Posterior vena cava (tissue), 2 donors: ENCODE results near the gene RTF1. TPM values are rescaled to one million over a fixed set of nuclear protein-coding genes. Genes with fewer than 3 reads are reported as not detected.
"Not testable (repeated sequence)": the region's sequence is repeated elsewhere in the genome, so short reads cannot be mapped to it uniquely, and the experiment has no call there.

Experiments used
- DNase-seq: peaks from one replicate; pipeline ENCODE4 v3.0.0-alpha.2; 2020; ENCODE audit warnings: low spot score
- intact Hi-C, 2 donors: fragments of 100-400 bp; cut with DNase I; formaldehyde crosslinking; loops; one replicate each; pipeline versions ENCODE4 v1.14.1 to v1.14.2; 2022 to 2023
- total RNA-seq, 2 donors: library from RNA; stranded (reverse); fragmentation: NEBNext Ultra II Directional; extraction: Animal tissue kit (Norgen Biotek cat#: 25700); gene quantifications; one replicate each; pipeline ENCODE4 v1.2.1, GENCODE V29; 2021
- donor health status: DM: yes; HTN: yes; CAD: no.
- donor health status: DM: yes; HTN: yes; CAD: no.

RTF1 gene
- total RNA-seq, 2 donors from 2014 or later, result 22.9 to 25.6 TPM

DNA sequence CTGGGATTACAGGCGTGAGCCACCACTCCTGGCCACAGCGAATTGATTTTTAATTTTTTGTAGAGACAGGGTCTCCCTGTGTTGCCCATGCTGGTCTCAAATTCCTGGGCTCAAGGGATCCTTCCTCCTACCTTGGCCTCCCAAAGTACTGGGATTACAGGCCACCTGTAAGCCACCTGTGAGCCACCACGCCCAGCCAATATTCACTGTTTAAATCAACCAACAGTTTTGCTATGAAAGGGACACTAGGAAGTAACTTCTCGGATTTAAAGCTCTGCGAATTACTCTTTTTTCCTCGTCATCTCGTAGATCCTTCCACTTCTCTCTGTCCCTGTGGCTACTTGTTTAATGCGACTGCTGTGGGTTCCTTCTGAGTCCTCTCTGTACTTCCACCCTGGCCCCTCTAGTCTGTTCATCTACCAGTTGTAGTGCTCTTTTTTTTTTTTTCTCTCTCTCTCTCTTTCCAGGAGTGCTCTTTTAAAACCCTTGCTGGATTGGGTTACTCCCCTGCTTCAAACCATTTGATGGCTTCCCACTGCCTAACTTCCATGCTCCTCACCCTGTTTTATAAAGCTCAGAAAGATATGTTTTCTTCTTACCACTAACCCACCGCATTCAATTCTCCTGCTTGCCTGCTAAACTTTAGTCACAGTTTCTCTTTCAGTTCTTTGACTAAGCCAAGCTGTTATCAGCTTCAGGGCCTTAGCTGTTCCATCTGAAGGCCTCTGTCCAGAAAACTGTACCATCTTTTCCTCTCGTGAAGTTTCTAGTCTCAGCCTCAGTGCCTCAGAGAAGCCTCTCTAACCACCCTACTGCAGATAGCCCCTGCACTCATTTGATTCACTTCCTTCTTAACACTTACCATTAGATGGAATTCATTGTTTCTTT is 12.4 kb downstream of the RTF1 start:
- no peak for DNase-seq
- intact Hi-C loops, result no loop called here

- no peak for DNase-seq
- intact Hi-C loops, result no loop called here
Observed at GRCh38 chr15:41435037-41435786, 18.3 kb downstream of the RTF1 start.

- no peak for DNase-seq
- intact Hi-C loops, result no loop called here
Observed at GRCh38 chr15:41437448-41437847, 20.6 kb downstream of the RTF1 start.

DNA sequence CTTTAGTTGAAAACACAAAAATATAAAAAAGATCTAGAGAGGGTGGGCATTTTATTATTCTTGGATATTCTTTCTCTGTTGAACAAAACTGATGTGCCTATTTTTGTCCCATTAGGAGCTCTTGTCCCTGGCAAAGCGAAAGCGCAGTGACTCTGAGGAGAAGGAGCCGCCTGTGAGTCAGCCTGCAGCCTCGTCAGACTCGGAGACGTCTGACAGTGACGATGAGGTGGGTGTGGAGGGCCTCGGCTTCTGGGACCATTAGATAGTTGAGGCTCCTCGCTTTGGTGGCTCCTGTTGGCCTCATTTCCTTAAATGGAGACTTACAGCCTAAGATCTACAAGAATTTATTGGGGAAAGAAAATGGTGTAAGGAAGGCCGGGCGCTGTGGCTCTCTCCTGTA is 21.3 kb downstream of the RTF1 start:
- intact Hi-C loops, result loop anchor here in 1 of 2 donors (2.0 kb wide), 1 partner anchor 73 kb away; no protein-coding TSS in a partner anchor
- DNase-seq, result no peak

GRCh38 chr15:41438745-41439144 is 21.9 kb downstream of the RTF1 start:
- DNase-seq, result not testable (repeated sequence)
- intact Hi-C loops, result loop anchor here in 1 of 2 donors (2.0 kb wide), 1 partner anchor 72 kb away; no protein-coding TSS in a partner anchor

DNA sequence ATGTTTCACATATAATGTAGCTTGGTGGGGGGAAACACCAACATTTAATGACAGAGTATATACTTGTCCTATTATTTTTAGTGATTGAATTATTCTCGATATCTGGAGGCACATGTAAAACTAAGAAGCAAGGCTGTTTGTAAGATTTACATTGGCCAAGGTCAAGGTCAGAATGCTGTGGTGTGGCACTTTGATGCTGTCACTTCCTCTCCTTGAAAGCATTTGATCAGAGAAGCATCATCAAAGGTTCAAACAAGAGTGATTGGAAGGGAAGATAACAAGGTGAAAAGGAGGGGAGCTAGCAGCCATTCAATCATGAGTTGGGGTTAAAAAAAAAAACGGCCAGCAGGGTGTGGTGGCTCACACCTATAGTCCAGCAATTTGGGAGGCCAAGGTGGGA is 26.4 kb downstream of the RTF1 start:
- intact Hi-C loops, result no loop called here
- no peak for DNase-seq

DNA sequence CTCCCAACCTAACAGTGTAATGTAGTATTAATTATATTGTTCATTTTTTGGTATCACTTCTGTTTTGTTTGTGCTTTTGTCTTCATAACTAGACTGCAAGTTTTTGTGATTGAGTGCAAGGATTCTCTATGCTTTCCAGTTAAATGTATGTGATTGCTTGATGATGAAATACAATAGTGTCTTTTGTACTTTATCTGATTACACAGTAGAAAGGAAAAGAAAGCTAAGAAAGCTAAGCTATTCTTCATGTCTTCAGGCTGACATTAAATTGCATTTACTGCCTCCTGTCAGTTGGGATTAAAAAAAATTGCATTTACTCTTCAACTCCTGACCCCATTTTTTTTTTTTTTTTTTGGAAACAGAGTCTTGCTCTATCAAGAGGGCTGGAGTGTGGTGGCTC is 28.5 kb downstream of the RTF1 start:
- no peak for DNase-seq

DNA sequence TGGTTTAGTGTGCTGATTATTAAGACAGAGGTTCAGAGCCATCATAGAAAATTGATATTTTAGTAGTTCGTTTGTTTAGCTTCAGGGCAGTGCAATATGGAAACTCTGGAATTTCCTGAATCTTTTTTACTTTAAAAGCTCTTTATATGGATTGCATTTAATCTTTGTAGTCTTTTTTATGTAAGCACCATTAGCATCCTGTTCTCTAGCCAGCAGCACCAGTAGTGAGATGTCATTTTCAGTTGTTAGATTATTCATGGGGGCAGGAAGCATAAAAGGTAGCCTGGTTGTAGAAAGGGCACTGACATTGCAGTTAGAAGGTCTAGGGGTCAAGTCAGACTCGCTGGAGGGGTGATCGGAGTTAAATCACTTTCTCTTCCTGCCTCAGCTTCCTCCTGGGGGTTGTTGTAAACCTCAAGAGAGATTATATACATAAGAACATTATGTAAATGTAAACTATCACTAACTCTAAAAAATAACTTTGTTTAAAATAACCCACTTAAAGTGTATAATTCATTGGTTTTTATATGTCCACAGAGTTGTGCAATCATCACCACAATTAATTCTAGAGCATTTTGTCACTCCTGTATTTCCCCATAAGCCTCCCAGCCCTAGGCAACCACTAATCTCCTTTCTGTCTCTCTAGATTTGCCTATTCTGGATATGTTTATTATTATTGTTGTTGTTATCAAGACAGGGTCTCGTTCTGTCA is 45.3 kb downstream of the RTF1 start:
- no peak for DNase-seq
- intact Hi-C loops, result no loop called here

More for the DNA sequence above, 28.5 kb downstream of the RTF1 start:
- intact Hi-C loops, result loop anchor here in 1 of 2 donors (5.0 kb wide), 1 partner anchor 627 kb away; no protein-coding TSS in a partner anchor

GRCh38 chr15:41464889-41465580 is 48.1 kb downstream of the RTF1 start:
- intact Hi-C loops, result no loop called here
- DNase-seq, result no peak

DNA sequence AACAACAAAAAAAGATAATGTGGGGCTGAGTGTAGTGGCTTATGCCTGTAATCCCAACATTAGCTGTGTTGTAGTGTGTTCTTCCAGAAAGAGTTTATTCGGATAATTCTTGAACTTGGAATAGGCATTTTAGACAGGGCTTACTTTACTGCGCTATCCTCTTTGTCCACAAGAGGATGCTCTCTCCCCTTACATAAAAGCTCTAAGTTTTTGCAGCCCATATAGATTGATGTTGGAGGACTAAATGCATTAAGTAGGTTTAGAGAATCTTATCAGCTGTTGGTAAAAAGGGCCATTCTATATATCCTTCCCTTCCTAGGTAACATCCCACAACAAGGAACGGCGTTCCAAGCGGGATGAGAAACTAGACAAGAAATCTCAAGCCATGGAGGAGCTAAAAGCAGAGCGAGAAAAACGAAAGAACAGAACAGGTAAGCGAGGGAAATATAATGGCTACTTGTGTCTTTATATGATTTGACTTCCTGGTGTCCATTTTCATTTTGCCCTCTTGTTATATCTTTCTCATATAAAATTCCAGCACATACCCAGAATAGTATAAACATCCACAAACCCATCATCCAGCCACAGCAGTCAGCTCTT is 49.0 kb downstream of the RTF1 start:
- DNase-seq, result no peak
- intact Hi-C loops, result no loop called here

- no peak for DNase-seq
- intact Hi-C loops, result no loop called here
Observed at GRCh38 chr15:41466711-41467110, 49.8 kb downstream of the RTF1 start.

- DNase-seq, intact Hi-C loops: not testable (repeated sequence)
Observed at GRCh38 chr15:41469644-41470043, 52.7 kb downstream of the RTF1 start.

DNA sequence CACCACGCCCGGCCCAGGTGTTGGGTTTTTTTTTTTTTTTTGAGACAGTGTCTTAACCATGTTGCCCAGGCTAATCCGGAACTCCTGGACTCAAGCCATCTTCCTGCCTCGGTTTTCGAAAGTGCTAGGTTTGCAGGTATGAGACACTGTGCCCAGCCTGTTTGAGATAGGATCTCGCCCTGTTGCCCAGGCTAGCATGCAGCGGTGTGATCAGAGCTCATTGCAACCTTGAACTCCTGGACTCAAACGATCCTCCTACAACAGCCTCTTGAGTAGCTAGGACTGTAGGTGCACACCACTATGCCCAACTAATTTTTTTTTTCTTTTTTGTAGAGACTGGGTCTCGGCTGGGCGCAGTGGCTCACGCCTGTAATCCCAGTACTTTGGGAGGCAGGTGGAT is 56.5 kb downstream of the RTF1 start:
- intact Hi-C loops, result no loop called here

DNA sequence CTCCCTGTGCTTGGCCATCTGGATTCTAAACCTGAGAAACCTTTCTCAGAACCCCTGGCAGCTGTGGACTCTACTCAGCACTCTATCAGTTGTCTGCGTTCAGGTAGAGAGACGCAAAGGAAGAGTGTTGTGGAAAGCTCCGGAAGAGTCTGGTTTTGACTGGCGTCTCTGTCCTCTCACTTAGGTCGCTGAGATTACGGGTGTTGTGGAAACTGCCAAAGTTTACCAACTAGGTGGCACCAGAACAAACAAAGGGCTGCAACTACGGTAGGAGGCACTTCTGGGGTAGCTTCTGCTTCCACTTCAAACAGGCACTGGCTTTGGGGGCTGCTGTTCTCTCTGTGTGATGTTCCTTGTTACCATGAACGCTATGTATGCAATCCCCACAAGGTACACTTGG is 57.5 kb downstream of the RTF1 start:
- intact Hi-C loops, result no loop called here

More for the DNA sequence above, 56.5 kb downstream of the RTF1 start:
- DNase-seq, result no peak

GRCh38 chr15:41474941-41475340 is 58.0 kb downstream of the RTF1 start:
- DNase-seq, result no peak
- intact Hi-C loops, result no loop called here

More for the DNA sequence above, 57.5 kb downstream of the RTF1 start:
- no peak for DNase-seq

DNA sequence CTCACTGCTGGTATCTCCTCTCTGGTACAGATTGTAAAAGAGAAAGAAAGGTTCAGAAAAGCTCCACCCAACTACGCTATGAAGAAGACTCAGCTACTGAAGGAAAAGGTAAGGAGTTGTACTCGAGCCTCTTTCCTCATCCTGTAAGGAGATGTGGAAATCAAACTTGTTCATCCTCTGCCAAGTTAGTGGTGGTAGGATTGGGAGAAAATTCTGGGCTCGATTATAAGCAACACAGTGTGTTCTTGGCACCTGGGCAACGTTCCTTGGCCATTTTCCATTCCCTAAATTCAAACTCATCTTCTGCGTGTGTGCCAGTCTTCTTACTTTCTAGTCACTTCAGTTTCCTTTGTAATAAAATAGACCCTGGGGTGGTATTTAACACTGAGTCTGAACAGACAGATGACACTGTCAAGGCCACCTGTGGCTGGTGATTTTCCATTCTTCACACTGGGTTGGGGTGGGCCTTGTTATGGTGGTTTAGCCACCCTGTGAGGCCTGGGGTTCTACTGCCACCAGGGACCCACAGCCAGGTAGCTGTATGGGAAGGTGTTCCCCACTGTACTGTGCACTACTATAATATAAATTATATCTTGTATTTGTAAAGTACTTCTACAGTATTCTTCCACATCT is 59.6 kb downstream of the RTF1 start:
- intact Hi-C loops, result no loop called here
- DNase-seq, result peak; percentile 36

GRCh38 chr15:41480396-41481140 is 63.7 kb downstream of the RTF1 start:
- intact Hi-C loops, result no loop called here
- peak; percentile 50 for DNase-seq
